Measurements from ENCODE around the gene APMAP. TPM values are rescaled to one million over a fixed set of nuclear protein-coding genes. Genes with fewer than 3 reads are reported as not detected.

APMAP gene
- total and polyA plus RNA-seq, 2 experiments from 2014 or later: 110 to 123 TPM

- Histone ChIP-seq H4K20me1 (ENCODE audit: insufficient read depth, poor library complexity, severe bottlenecking) (no peaks in the 10 kb centered on the region), H3K9me2 (replicated peaks; ENCODE audit: insufficient read depth) (no peaks in the 10 kb centered on the region), H3K4me3 (no peak overlapping the region), H2AFZ (no peak overlapping the region), H3K27me3 (no peaks in the 10 kb centered on the region), H3K79me2 (no peaks in the 10 kb centered on the region), H3K4me1 (ENCODE audit: insufficient read depth) (no peaks in the 10 kb centered on the region), H3K27ac (no peak overlapping the region), H3K36me3 (replicated peaks; ENCODE audit: insufficient read depth, low read depth) (no peaks in the 10 kb centered on the region), H3K4me2 (no peak overlapping the region), H3K9me3 (ENCODE audit: low read depth) (no peaks in the 10 kb centered on the region)
- WGBS (ENCODE audit: low lambda C conversion rate, missing lambda C conversion rate): 94% methylated on average over 5 of the region's 5 CpGs
- TF ChIP-seq CTCF (IDR thresholded peaks at IDR 0.05; ENCODE audit: poor library complexity) (no peak), EZH2phosphoT487 (IDR thresholded peaks at IDR 0.05; ENCODE audit: low read depth, severe bottlenecking, unreplicated experiment) (no peak), EZH2 (IDR thresholded peaks at IDR 0.05; ENCODE audit: borderline replicate concordance) (no peak)
- no peak for DNase-seq (ENCODE audit: low spot score)
Observed at GRCh38 chr20:24968278-24968800, 24.2 kb downstream of the APMAP start.

GRCh38 chr20:24966317-24967012, 26.1 kb downstream of the APMAP start:
- Histone ChIP-seq H3K9me3 (ENCODE audit: low read depth) (no peaks in the 10 kb centered on the region), H3K4me2 (no peak overlapping the region), H3K27ac (no peak overlapping the region), H3K4me3 (no peak overlapping the region), H3K9me2 (replicated peaks; ENCODE audit: insufficient read depth) (no peaks in the 10 kb centered on the region), H4K20me1 (ENCODE audit: insufficient read depth, poor library complexity, severe bottlenecking) (no peaks in the 10 kb centered on the region), H3K79me2 (no peaks in the 10 kb centered on the region), H2AFZ (no peak overlapping the region), H3K36me3 (replicated peaks; ENCODE audit: insufficient read depth, low read depth) (no peaks in the 10 kb centered on the region), H3K4me1 (ENCODE audit: insufficient read depth) (no peaks in the 10 kb centered on the region), H3K27me3 (no peaks in the 10 kb centered on the region)
- DNase-seq (ENCODE audit: low spot score): no peak
- 95% methylated on average over 15 of the region's 15 CpGs for WGBS (ENCODE audit: low lambda C conversion rate, missing lambda C conversion rate)
- TF ChIP-seq CTCF (IDR thresholded peaks at IDR 0.05; ENCODE audit: poor library complexity) (no peak), EZH2phosphoT487 (IDR thresholded peaks at IDR 0.05; ENCODE audit: low read depth, severe bottlenecking, unreplicated experiment) (no peak), EZH2 (IDR thresholded peaks at IDR 0.05; ENCODE audit: borderline replicate concordance) (no peak)

GRCh38 chr20:24965065-24965919, 27.3 kb downstream of the APMAP start:
- H3K4me3 ChIP-seq: no peak overlapping the region
- no peaks in the 10 kb centered on the region for H3K4me1 ChIP-seq (ENCODE audit: insufficient read depth)
- no peaks in the 10 kb centered on the region for H3K9me2 ChIP-seq (replicated peaks; ENCODE audit: insufficient read depth)
- H3K4me2 ChIP-seq: no peak overlapping the region
- no peak for DNase-seq (ENCODE audit: low spot score)
- no peak overlapping the region for H3K27ac ChIP-seq
- H2AFZ ChIP-seq: no peak overlapping the region
- WGBS (ENCODE audit: low lambda C conversion rate, missing lambda C conversion rate): 95% methylated on average over 7 of the region's 7 CpGs
- TF ChIP-seq EZH2 (IDR thresholded peaks at IDR 0.05; ENCODE audit: borderline replicate concordance) (no peak), CTCF (IDR thresholded peaks at IDR 0.05; ENCODE audit: poor library complexity) (no peak), EZH2phosphoT487 (IDR thresholded peaks at IDR 0.05; ENCODE audit: low read depth, severe bottlenecking, unreplicated experiment) (no peak)
- H3K9me3 ChIP-seq (ENCODE audit: low read depth): no peaks in the 10 kb centered on the region
- H3K27me3 ChIP-seq: no peaks in the 10 kb centered on the region
- no peaks in the 10 kb centered on the region for H3K36me3 ChIP-seq (replicated peaks; ENCODE audit: insufficient read depth, low read depth)
- H3K79me2 ChIP-seq: no peaks in the 10 kb centered on the region
- H4K20me1 ChIP-seq (ENCODE audit: insufficient read depth, poor library complexity, severe bottlenecking): no peaks in the 10 kb centered on the region
